Astrocyte of the cerebellum (primary cell): ENCODE measurements around the gene TSHZ2.
"Not testable (repeated sequence)": the region's sequence is repeated elsewhere in the genome, so short reads cannot be mapped to it uniquely, and the experiment has no call there.

ENCODE experiments used
- DNase-seq: peaks from one replicate; pipeline ENCODE4 v3.0.0-alpha.2; 2011; ENCODE audit warnings: low read depth
- H3K4me3 ChIP-seq: 2 replicates; pipeline ENCODE4 v1.5.1; 2011; ENCODE audit warnings: mild to moderate bottlenecking, low read depth, low read length, moderate library complexity
- CTCF ChIP-seq: IDR thresholded peaks from 2 replicates; pipeline ENCODE4 v1.5.1; 2012; ENCODE audit warnings: low read length, low read depth, moderate library complexity, mild to moderate bottlenecking; ENCODE audit errors: missing control alignments
- in situ Hi-C: cut with HindIII; loops from 2 replicates; pipeline ENCODE4 v1.10.0; 2017; ENCODE audit warnings: low sequenced_read_pairs

TSHZ2 gene

GRCh38 chr20:53320701-53321100, 348.5 kb downstream of the TSHZ2 start:
- in situ Hi-C loops, result no loop called here
- no peak overlapping the region for H3K4me3 ChIP-seq
- no peak for TF ChIP-seq CTCF
- DNase-seq, result no peak

DNA sequence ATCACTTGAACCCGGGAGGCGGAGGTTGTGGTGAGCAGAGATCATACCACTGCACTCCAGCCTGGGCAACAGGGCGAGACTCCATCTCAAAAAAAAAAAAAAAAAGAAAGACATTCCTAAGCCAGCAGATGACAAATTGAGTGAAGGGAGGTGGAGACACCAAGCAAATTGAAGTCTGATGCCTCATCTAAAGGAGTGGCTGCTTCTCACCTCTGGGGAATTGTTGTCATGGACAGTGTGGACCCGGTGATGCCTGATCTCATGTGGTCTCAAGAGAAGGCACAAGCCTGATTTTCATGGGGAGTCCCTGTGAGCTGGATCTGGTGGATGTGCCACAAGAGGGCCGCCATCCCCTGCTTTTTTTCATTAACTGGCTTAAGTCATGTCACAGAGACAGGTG, 349.4 kb downstream of the TSHZ2 start:
- in situ Hi-C loops, result no loop called here
- no peak for TF ChIP-seq CTCF
- H3K4me3 ChIP-seq, result no peak overlapping the region
- no peak for DNase-seq

DNA sequence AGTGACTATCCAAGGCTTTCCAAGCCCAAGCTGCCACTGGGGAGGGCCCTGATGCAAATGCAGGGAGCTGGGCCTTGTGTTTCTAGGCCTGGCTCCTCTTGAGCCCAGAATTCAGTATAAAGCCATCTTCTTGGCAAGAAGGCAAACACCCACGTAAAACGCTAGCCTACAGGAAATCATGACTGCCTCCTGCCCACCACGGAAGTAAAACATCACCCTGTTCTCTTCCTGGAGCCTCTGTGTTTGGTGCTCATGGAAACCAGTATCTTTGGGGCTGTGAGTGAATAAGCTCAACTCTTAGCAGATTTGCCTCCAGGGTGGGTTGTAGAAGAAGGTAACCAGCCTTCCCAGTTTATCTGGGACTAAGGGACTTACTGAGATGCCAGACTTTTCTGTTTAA, 350.5 kb downstream of the TSHZ2 start:
- no peak overlapping the region for H3K4me3 ChIP-seq
- in situ Hi-C loops, result no loop called here
- no peak for TF ChIP-seq CTCF
- no peak for DNase-seq

- DNase-seq, H3K4me3 ChIP-seq, in situ Hi-C loops: not testable (repeated sequence)
These were observed 351.3 kb downstream of the TSHZ2 start for GRCh38 chr20:53323460-53323859.

- in situ Hi-C loops, result no loop called here
- no peak for TF ChIP-seq CTCF
These were observed 352.7 kb downstream of the TSHZ2 start for GRCh38 chr20:53324816-53325215.

DNA sequence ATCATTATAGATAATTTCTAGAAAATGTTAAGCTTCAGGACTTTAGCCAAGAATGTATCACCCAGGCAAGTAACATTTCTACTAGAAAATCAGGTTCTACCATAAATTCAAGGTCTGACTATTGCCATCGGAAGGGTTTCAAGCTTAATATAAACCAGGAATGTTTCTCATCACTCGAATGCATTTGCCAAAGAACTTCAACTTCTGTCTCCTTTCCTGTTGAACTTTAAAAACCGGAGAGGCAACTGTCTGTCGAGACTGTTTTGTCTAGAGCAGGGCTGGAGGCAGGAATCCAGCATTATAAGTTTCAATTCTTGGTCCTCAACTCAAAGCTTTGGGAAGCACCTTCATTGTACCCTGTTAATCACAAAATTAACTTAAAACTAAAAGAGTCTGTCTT, 356.8 kb downstream of the TSHZ2 start:
- no peak for TF ChIP-seq CTCF
- no peak for DNase-seq
- no peak overlapping the region for H3K4me3 ChIP-seq
- in situ Hi-C loops, result no loop called here

More at GRCh38 chr20:53324816-53325215, 352.7 kb downstream of the TSHZ2 start:
- H3K4me3 ChIP-seq, result no peak overlapping the region
- DNase-seq, result no peak

- TF ChIP-seq CTCF, result no peak
- no peak overlapping the region for H3K4me3 ChIP-seq
- in situ Hi-C loops, result no loop called here
- DNase-seq, result no peak
These were observed 357.6 kb downstream of the TSHZ2 start for GRCh38 chr20:53329781-53330180.
